Stimulated activated naive B cell treated with anti-CD40 and anti-IgM and Interleukin-4, amounts not matched to agents 10 μg/mL and 1 μg/mL and 100 μg/mL, for 72 hours (primary cell): Measurements from ENCODE around the gene LHFPL3.
"Not testable (repeated sequence)": the region's sequence is repeated elsewhere in the genome, so short reads cannot be mapped to it uniquely, and the experiment has no call there.

Experiments
- ATAC-seq, 2 donors: fragments of 150-1000 bp; cut with Tn5 transposase; replicated peaks; 2 replicates each; pipeline ENCODE4 v1.10.0; 2021; ENCODE audit warnings: moderate library complexity in 1 of 2
- DNase-seq: peaks from one replicate; pipeline ENCODE4 v3.0.0; 2021
- H3K27ac Mint-ChIP-seq: one replicate; pipeline ENCODE4 v1.8.0; 2022; ENCODE audit warnings: mild to moderate bottlenecking, mixed read lengths
- H3K27me3 Mint-ChIP-seq, 2 donors: one replicate each; pipeline ENCODE4 v1.8.0; 2022; ENCODE audit warnings: mixed read lengths in 2 of 2
- H3K36me3 Mint-ChIP-seq, 2 donors: one replicate each; pipeline ENCODE4 v1.8.0; 2022; ENCODE audit warnings: mixed read lengths in 2 of 2, mild to moderate bottlenecking in 1 of 2
- H3K4me1 Mint-ChIP-seq, 2 donors: one replicate each; pipeline ENCODE4 v1.8.0; 2022; ENCODE audit warnings: mixed read lengths in 2 of 2, mild to moderate bottlenecking in 1 of 2
- H3K4me3 Mint-ChIP-seq, 2 donors: one replicate each; pipeline ENCODE4 v1.8.0; 2022; ENCODE audit warnings: mild to moderate bottlenecking in 2 of 2, mixed read lengths in 2 of 2, moderate library complexity in 1 of 2
- H3K9me3 Mint-ChIP-seq, 2 donors: one replicate each; pipeline ENCODE4 v1.8.0; 2022; ENCODE audit warnings: mixed read lengths in 2 of 2, mild to moderate bottlenecking in 1 of 2

LHFPL3 gene

DNA sequence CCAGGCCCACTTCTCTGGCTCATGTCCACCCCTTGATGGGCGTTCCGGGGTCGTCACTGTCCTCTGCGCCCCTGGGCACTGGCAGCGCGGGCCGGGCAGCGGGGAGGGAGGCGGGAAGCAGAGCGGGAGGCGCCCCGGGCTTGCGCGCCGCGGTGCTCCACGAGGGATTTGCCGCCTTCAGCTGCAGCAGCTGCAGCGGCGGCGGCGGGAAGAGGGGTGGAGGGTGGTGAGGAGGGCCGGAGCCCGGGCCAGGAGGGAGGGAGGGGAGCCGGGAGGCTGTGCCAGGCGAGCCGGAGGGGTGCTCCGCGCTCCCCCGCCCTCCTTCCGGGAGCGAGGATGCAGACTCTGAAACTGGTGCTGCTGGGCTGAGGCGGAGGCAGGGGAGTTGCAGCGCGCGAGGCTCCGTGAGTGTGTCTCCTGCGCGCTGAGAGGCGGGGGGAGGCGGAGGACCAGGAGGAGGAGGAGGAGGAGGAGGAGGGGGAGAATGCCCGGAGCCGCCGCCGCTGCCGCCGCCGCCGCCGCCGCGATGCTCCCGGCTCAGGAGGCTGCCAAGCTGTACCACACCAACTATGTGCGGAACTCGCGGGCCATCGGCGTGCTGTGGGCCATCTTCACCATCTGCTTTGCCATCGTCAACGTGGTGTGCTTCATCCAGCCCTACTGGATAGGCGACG lies at the start of gene LHFPL3:
Gene LHFPL3, plus strand, starts transcription at position 308 of the 674 bp plus-strand sequence.
- no peak within 1 kb of the TSS for H3K4me3 Mint-ChIP-seq
- H3K27me3 Mint-ChIP-seq: peaks cover 39 to 47% of the 10 kb centered on the region in 2 donors
- DNase-seq (no peak), ATAC-seq (no peak)
- no peaks in the 10 kb centered on the region for H3K9me3 Mint-ChIP-seq
- H3K27ac Mint-ChIP-seq: no peak within 1 kb of the TSS
- peaks cover 8 to 14% of the 10 kb centered on the region in 2 donors for H3K4me1 Mint-ChIP-seq
- no peaks in the 10 kb centered on the region for H3K36me3 Mint-ChIP-seq

DNA sequence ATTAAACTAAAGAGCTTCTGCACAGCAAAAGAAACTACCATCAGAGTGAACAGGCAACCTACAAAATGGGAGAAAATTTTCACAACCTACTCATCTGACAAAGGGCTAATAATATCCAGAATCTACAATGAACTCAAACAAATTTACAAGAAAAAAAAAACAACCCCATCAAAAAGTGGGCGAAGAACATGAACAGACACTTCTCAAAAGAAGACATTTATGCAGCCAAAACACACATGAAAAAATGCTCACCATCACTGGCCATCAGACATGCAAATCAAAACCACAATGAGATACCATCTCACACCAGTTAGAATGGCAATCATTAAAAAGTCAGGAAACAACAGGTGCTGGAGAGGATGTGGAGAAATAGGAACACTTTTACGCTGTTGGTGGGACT lies 46.7 kb upstream of the LHFPL3 start:
- H3K36me3 Mint-ChIP-seq, H3K27ac Mint-ChIP-seq, H3K4me1 Mint-ChIP-seq, H3K27me3 Mint-ChIP-seq, H3K4me3 Mint-ChIP-seq, DNase-seq, ATAC-seq, H3K9me3 Mint-ChIP-seq: not testable (repeated sequence)

DNA sequence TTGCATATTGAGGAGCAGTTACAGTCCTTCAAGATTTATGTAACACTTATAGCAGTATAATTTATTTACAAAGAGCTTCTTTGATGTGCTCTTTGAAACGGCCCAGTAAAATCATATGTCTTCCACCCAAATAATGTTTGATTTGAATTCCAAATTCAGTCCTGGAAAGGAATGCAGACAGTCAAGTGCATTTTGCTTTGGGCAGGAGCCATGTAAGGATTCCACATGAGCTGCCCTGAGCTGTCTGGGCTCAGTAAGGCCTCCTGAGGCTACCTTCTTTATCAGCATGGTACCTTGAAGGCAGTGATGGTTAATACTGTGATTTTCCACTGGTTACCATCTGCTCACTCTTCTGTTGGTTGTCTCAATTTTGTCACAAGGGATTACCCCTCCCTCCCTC lies 41.6 kb upstream of the LHFPL3 start:
- H3K4me1 Mint-ChIP-seq: no peaks in the 10 kb centered on the region
- H3K36me3 Mint-ChIP-seq: no peaks in the 10 kb centered on the region
- no peak for DNase-seq
- ATAC-seq: no peak
- H3K27ac Mint-ChIP-seq: no peak overlapping the region
- no peaks in the 10 kb centered on the region for H3K27me3 Mint-ChIP-seq
- H3K4me3 Mint-ChIP-seq: no peak overlapping the region
- H3K9me3 Mint-ChIP-seq: peaks cover 0 to 1% of the 10 kb centered on the region in 2 donors

DNA sequence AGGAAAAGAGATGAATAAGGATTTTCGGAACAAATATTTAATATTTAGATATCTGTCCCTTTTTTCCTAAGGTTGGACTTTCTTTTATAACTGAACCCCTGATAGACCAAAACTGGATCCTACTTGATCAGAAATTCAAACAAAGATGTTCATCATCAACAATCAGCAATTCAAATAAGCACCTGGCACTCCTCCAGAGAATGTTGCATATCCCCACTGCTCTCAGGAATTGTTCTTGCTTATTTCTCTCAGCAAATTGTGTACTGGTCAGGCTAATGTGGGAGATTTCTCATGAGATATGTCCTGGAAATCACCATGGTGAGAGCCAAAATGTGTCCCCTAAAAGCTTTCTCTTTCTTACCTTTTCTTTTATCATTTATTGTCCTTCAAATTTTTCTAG lies 40.3 kb upstream of the LHFPL3 start:
- no peak overlapping the region for H3K27ac Mint-ChIP-seq
- DNase-seq (no peak), ATAC-seq (no peak)
- H3K4me1 Mint-ChIP-seq: no peaks in the 10 kb centered on the region
- no peak overlapping the region for H3K4me3 Mint-ChIP-seq
- H3K27me3 Mint-ChIP-seq: no peaks in the 10 kb centered on the region
- H3K36me3 Mint-ChIP-seq: no peaks in the 10 kb centered on the region
- H3K9me3 Mint-ChIP-seq: no peaks in the 10 kb centered on the region

DNA sequence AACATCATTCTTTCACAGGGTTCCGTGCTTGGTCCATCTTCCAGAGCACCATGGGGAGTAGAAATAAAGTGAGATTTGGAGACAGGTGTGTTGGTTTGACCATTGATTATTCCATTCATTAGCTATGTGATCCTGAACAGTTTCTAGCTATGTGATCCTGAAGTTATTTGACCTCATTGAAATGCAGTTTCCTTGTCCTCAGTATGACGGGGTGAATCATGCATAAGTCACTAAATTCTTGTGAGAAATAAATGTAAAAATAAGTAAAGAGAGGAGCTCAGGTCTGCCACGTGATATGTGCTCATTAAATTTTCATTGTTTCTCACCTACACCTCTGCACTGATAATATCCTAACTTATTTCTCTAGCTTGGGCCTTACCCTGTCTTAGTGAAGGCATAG lies 34.1 kb upstream of the LHFPL3 start:
- Mint-ChIP-seq H3K4me3 (no peak overlapping the region), H3K27me3 (peaks cover 5% of the 10 kb centered on the region in 2 donors), H3K4me1 (no peaks in the 10 kb centered on the region), H3K27ac (no peak overlapping the region), H3K36me3 (no peaks in the 10 kb centered on the region), H3K9me3 (peaks cover 4% of the 10 kb centered on the region in 2 donors)
- DNase-seq: no peak
- ATAC-seq: no peak

DNA sequence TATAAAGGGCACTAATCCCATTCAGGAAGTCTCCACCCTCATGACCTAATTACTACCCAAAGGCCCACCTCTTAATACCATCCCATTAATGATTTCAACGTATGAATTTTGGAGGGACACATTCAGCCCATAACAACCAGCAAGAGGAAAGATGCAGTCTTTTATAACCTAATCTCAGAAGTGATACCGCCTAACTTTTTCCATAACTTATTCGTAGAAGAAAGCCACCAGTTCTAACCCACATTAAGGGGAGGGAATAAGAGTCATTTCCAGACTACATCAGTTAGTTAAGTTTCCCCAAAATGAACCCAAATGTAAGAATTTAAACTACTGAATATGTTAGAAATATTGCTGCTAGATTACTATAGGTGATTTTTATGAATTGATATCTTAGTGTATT lies 32.1 kb upstream of the LHFPL3 start:
- peaks cover 6 to 11% of the 10 kb centered on the region in 2 donors for H3K27me3 Mint-ChIP-seq

DNA sequence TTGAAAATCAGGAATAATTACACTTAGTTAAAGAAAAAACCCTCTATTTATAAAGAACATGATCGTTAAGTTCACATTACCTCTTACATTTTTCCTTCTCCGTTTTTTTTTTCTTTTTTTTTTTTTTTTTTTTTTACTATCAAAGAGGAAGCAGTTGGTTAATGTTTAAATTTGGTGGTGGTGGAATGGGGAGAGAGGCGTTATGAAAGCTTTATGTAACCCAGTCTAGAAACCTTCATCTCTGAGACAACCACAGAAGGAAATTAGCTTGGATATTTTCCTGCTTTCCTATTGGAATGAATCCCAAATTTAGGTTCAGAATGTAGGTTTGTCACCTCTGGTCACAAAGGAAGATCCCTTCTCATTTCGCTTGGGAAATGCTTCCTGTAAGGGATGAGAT lies 31.5 kb upstream of the LHFPL3 start:
- Mint-ChIP-seq H3K27me3 (peaks cover 11% of the 10 kb centered on the region in 2 donors), H3K9me3 (peaks cover 4% of the 10 kb centered on the region in 2 donors), H3K27ac (no peak overlapping the region), H3K36me3 (no peaks in the 10 kb centered on the region), H3K4me3 (no peak overlapping the region), H3K4me1 (no peaks in the 10 kb centered on the region)
- ATAC-seq: no peak
- DNase-seq: no peak

More for the DNA sequence above, 32.1 kb upstream of the LHFPL3 start:
- Mint-ChIP-seq H3K36me3 (no peaks in the 10 kb centered on the region), H3K4me1 (no peaks in the 10 kb centered on the region), H3K27ac (no peak overlapping the region), H3K9me3 (peaks cover 4% of the 10 kb centered on the region in 2 donors), H3K4me3 (no peak overlapping the region)
- DNase-seq (no peak), ATAC-seq (no peak)

DNA sequence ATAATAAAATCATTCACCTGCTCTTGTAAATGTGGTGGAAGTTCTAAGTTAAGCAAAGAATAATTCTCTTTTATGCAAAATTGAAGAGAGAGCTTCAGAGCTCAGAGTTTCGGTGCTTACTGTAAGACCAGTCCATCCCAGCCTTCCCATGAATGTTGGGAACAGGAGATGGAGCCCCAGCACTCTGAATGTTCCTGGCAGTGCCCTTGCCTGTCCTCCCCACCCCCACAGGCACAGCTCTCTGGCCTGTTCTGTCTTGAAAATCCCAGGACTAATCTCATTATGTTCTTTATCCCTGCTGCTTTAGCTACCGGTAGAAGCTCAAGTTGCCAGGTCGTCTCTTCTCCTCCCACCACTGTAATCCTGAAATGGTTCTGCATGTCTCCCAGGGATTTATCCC lies 29.1 kb upstream of the LHFPL3 start:
- Mint-ChIP-seq H3K4me3 (no peak overlapping the region), H3K36me3 (no peaks in the 10 kb centered on the region), H3K27me3 (peaks cover 6 to 11% of the 10 kb centered on the region in 2 donors), H3K27ac (no peak overlapping the region), H3K9me3 (peaks cover 4% of the 10 kb centered on the region in 2 donors), H3K4me1 (no peaks in the 10 kb centered on the region)
- DNase-seq: no peak
- ATAC-seq: no peak

DNA sequence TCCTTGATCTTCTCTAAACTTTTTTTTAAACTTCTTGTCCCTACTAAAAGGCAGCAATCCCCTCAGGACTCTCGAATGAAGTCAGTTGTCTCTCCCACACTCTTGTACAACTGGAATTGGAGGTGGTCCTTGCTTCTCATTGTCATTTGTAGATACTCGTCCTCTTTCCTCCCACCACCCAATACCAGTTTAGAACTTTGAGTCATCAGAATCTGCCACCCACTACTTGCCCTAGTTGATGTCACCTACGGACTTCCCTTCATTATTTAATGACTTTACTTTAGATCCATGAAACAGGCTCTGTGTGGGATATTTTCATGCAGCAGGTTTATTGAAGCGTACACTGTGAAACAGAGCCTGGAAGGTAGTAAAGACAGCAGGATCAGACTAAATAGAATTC lies 28.6 kb upstream of the LHFPL3 start:
- Mint-ChIP-seq H3K36me3 (no peaks in the 10 kb centered on the region), H3K27ac (no peak overlapping the region), H3K4me1 (no peaks in the 10 kb centered on the region), H3K27me3 (peaks cover 8% of the 10 kb centered on the region in 2 donors), H3K9me3 (peaks cover 2 to 4% of the 10 kb centered on the region in 2 donors), H3K4me3 (no peak overlapping the region)
- ATAC-seq (no peak), DNase-seq (no peak)

DNA sequence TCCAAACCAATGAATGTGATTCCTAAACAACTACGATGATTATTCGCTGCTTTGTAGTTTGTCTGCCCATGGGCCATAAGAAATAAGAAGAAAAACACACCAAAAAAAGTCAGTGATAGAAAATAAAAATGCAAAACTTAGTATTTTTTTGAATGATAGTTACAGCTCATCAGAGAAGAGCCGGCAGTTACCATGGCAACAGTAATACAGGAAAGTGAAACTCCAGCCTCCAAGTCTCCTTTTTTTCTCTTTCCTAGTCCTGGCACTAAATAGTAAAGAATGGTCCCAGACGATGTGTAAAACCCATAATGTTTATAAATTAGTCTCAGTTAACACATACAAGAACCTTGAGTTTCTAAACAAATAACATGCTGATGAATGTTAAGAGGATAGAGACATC lies 21.6 kb upstream of the LHFPL3 start:
- Mint-ChIP-seq H3K27ac (no peak overlapping the region), H3K36me3 (no peaks in the 10 kb centered on the region), H3K9me3 (no peaks in the 10 kb centered on the region), H3K4me1 (no peaks in the 10 kb centered on the region), H3K27me3 (peaks cover 0 to 4% of the 10 kb centered on the region in 2 donors), H3K4me3 (no peak overlapping the region)
- DNase-seq (no peak), ATAC-seq (no peak)

DNA sequence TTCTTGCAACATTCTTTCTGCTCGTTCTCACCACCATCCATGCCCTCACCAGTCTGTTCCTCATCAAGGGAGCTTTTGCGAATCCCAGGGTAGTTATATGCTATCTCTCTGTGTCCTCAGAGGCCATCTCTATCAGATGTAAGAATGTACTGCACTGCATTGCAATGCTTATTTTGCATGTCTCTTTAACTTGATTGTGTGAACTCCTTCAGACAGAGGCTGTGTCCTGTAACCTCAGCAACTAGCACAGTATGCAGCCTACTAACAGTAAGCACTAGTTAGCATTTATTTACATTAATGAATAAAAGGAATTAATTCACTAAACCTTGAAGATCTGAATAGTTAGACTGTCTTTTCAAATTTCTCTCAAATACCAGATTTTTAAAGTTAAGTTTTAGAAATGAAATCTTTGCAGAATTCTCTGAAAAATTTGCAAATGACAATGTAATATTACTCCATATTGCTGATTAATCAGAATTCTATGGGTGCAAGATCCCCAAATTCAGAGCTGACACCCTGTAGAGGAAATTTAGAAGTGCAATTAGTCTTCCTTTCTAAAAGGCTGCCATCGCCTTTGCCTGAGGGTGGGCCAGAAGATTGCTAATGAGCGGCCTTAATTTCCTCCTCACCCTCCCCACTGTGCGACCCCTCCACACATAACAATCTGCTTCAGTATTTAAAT lies 10.3 kb upstream of the LHFPL3 start:
- ATAC-seq (no peak), DNase-seq (no peak)
- Mint-ChIP-seq H3K4me1 (no peaks in the 10 kb centered on the region), H3K4me3 (no peak overlapping the region), H3K27ac (no peak overlapping the region), H3K36me3 (no peaks in the 10 kb centered on the region), H3K27me3 (no peaks in the 10 kb centered on the region), H3K9me3 (peaks cover 15 to 22% of the 10 kb centered on the region in 2 donors)

DNA sequence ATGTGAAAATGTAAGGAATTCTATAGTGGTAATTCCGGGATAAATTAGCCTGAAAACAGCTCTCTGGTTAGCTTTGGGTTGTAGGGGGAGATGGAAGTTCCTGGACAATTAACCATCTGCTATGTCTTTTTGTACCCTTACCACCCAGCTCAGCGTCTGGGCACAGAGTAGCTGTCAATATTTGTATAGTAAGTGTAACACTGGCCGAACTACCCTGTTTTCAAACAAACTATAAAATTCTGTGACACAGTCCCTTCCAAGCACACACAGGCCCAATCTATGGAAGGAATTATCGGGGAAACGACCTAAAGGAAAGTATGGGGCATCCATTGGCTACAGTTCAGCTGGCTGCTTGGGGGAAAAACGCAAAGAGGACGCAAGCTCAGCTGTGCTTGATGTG lies 869 bp upstream of the LHFPL3 start:
- Mint-ChIP-seq H3K27ac (no peak overlapping the region), H3K4me1 (peaks cover 8 to 14% of the 10 kb centered on the region in 2 donors), H3K27me3 (peaks cover 39 to 47% of the 10 kb centered on the region in 2 donors), H3K36me3 (no peaks in the 10 kb centered on the region), H3K9me3 (no peaks in the 10 kb centered on the region), H3K4me3 (no peak overlapping the region)
- DNase-seq (no peak), ATAC-seq (no peak)

DNA sequence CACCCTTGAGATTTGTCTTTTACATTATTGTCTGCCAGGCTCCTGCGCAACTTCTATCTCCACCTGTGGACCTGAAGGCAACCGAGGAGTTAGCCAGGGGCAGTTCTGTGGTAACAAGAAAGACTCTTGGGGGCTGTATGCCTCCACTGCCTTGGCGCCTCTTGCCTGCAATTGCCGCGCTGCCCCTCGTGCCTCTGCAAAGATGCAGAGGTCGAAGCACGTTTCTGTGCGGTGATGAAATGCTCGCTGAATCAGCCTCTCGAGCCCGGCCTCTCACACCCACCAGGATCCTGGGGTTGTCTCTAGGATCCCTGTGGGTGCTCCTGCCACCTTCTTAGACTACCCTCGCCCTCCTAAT lies 486 bp upstream of the LHFPL3 start:
- DNase-seq (no peak), ATAC-seq (no peak)
- peaks cover 8 to 14% of the 10 kb centered on the region in 2 donors for H3K4me1 Mint-ChIP-seq
- no peak overlapping the region for H3K27ac Mint-ChIP-seq
- H3K27me3 Mint-ChIP-seq: peaks cover 39 to 47% of the 10 kb centered on the region in 2 donors
- no peaks in the 10 kb centered on the region for H3K9me3 Mint-ChIP-seq
- H3K4me3 Mint-ChIP-seq: no peak overlapping the region
- H3K36me3 Mint-ChIP-seq: no peaks in the 10 kb centered on the region

DNA sequence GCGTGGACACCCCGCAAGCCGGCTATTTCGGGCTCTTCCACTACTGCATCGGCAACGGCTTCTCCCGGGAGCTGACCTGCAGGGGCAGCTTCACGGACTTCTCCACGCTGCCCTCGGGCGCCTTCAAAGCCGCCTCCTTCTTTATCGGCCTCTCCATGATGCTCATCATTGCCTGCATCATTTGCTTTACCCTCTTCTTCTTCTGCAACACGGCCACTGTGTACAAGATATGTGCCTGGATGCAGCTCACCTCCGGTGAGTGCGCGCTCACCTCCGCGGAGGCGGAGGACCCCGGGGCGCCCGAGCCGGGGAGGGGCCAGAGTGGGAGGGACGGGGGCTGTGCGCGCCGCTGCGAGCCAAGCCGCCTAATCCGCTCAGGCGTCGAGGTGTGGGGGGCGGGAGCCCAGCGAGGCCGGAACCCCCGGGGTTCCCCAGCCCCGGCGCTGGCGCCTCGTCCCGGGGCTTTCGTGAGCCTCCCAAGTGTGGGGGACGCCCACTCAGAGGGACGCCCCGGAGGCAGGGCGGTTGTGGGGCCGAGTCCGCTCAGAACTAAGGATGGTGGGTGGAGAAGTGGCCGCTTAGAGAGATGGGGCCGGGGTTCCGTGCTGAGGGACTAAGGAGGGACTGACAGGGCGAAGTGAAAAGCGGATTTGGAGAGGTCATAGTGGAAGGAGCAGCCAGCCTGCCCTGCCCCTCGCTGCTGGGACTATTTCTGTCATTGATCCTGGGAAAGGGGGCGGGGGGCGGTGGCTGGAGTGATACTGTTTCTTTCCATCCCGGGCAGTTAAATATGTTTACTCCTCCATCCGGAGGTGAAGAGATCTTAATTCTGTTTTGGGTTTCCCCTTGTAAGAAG lies 795 bp downstream of the LHFPL3 start:
- Mint-ChIP-seq H3K36me3 (no peaks in the 10 kb centered on the region), H3K27ac (no peak overlapping the region), H3K4me3 (no peak overlapping the region), H3K4me1 (peaks cover 8 to 14% of the 10 kb centered on the region in 2 donors), H3K9me3 (no peaks in the 10 kb centered on the region), H3K27me3 (peaks cover 39 to 47% of the 10 kb centered on the region in 2 donors)
- DNase-seq: no peak
- ATAC-seq: no peak
